ENCODE measurements around the gene ARID5B.

- TF ChIP-seq CTCF (conservative IDR thresholded peaks at IDR 0.05 in 1 of 2, IDR thresholded peaks at IDR 0.05 in 1 of 2; ENCODE audit: low read depth in 1 of 2, low read length in 2 of 2) (no peak), EZH2 (IDR thresholded peaks at IDR 0.05; ENCODE audit: low read length, missing control alignments) (no peak)
Observed at GRCh38 chr10:61991166-61991565, 89.7 kb downstream of the ARID5B start.

Data from fibroblast of lung (primary cell).